ENCODE results near the gene TBX15. TPM values are rescaled to one million over a fixed set of nuclear protein-coding genes. Genes with fewer than 3 reads are reported as not detected.

Gene TBX15
- total RNA-seq, 2 experiments from 2014 or later = not detected

GRCh38 chr1:118978914-118979701, 9.0 kb downstream of the TBX15 start:
- intact Hi-C loops (cut with micrococcal nuclease) = no loop called here
- peaks cover 59% of the 10 kb centered on the region for H3K27me3 Mint-ChIP-seq
- DNase-seq (no peak), ATAC-seq (no peak)
- ChIA-PET POLR2A (no interaction called here), CTCF (no interaction called here)
- H3K27ac Mint-ChIP-seq = no peak overlapping the region
- peaks cover 15% of the 10 kb centered on the region for H3K36me3 Mint-ChIP-seq (ENCODE audit: low read depth)
- no peak overlapping the region for H3K4me3 Mint-ChIP-seq
- H3K9me3 Mint-ChIP-seq = peaks cover 11% of the 10 kb centered on the region
- H3K4me1 Mint-ChIP-seq (ENCODE audit: low read depth) = peaks cover 7% of the 10 kb centered on the region
- TF ChIP-seq, protein P1, sequence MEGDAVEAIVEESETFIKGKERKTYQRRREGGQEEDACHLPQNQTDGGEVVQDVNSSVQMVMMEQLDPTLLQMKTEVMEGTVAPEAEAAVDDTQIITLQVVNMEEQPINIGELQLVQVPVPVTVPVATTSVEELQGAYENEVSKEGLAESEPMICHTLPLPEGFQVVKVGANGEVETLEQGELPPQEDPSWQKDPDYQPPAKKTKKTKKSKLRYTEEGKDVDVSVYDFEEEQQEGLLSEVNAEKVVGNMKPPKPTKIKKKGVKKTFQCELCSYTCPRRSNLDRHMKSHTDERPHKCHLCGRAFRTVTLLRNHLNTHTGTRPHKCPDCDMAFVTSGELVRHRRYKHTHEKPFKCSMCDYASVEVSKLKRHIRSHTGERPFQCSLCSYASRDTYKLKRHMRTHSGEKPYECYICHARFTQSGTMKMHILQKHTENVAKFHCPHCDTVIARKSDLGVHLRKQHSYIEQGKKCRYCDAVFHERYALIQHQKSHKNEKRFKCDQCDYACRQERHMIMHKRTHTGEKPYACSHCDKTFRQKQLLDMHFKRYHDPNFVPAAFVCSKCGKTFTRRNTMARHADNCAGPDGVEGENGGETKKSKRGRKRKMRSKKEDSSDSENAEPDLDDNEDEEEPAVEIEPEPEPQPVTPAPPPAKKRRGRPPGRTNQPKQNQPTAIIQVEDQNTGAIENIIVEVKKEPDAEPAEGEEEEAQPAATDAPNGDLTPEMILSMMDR (IDR thresholded peaks at IDR 0.05) = no peak

- no peaks in the 10 kb centered on the region for H3K9me3 Mint-ChIP-seq
- CTCF ChIA-PET = no interaction called here
- DNase-seq = no peak
- POLR2A ChIA-PET = no interaction called here
- H3K27me3 Mint-ChIP-seq = peaks cover 44% of the 10 kb centered on the region
- intact Hi-C loops (cut with micrococcal nuclease) = no loop called here
- H3K36me3 Mint-ChIP-seq (ENCODE audit: low read depth) = no peaks in the 10 kb centered on the region
- H3K4me1 Mint-ChIP-seq (ENCODE audit: low read depth) = peaks cover 7% of the 10 kb centered on the region
- TF ChIP-seq, protein P1 (IDR thresholded peaks at IDR 0.05) = no peak
- H3K27ac Mint-ChIP-seq = no peak overlapping the region
- ATAC-seq = no peak
- H3K4me3 Mint-ChIP-seq = no peak overlapping the region
Observed at GRCh38 chr1:118977600-118977999, 10.5 kb downstream of the TBX15 start.

DNA sequence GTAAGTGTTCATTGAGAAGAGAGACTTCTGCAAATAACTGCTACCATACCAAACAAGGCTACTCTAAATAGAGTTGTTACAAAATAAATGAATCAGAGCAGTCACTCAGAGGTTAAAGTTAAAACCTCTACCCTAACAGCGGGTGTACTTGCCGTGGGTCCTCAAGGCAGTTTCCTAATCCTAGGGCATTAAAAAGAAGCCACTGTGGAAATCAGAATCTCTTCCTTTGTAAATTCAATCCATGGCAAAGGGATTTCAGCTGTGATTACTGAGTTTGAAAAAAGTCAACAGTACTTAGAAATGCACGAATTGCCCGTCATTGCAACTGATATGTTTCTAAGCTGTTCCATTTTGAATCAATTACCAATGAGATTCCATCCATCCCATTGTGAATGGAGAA, 13.5 kb downstream of the TBX15 start:
- no peak for DNase-seq
- ATAC-seq = no peak
- Mint-ChIP-seq H3K4me1 (ENCODE audit: low read depth) (peaks cover 2% of the 10 kb centered on the region), H3K36me3 (ENCODE audit: low read depth) (no peaks in the 10 kb centered on the region), H3K27me3 (peaks cover 30% of the 10 kb centered on the region), H3K9me3 (no peaks in the 10 kb centered on the region), H3K27ac (no peak overlapping the region), H3K4me3 (no peak overlapping the region)
- ChIA-PET CTCF (no interaction called here), POLR2A (no interaction called here)
- intact Hi-C loops (cut with micrococcal nuclease) = no loop called here
- TF ChIP-seq, protein P1 (IDR thresholded peaks at IDR 0.05) = no peak

DNA sequence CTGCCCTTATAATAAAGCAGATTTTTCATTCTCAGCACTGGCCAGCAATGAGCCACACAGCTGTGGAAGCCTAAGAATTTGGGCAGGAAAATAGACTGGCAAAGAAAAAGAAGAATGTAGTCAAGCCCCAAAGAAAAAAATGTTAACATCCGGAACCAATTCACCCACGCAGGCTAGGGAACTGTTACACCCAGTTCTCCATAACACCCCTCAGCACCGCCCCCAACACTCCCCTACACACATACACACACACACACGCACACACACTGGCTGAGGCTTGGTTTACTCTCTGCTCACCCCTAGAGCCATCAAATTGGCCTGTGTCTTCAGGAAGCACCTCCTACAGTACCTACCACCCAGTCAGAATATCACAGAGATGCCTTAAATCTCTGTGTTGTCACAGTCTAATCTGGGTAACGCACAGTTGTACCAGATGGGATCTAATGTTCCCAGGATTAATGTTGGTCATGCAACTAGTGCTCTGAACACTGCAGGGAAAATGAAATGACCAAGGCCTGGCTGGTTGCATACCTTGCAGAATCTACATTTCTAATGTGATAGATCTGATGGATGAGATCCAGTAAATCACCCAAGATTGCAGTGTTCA, 14.5 kb downstream of the TBX15 start:
- DNase-seq (no peak), ATAC-seq (no peak)
- CTCF ChIA-PET = no interaction called here
- H3K27ac Mint-ChIP-seq = no peak overlapping the region
- no peak overlapping the region for H3K4me3 Mint-ChIP-seq
- TF ChIP-seq, protein P1 (IDR thresholded peaks at IDR 0.05) = no peak
- intact Hi-C loops (cut with micrococcal nuclease) = no loop called here
- no peaks in the 10 kb centered on the region for H3K9me3 Mint-ChIP-seq
- no peaks in the 10 kb centered on the region for H3K36me3 Mint-ChIP-seq (ENCODE audit: low read depth)
- H3K27me3 Mint-ChIP-seq = peaks cover 24% of the 10 kb centered on the region
- H3K4me1 Mint-ChIP-seq (ENCODE audit: low read depth) = no peaks in the 10 kb centered on the region
- POLR2A ChIA-PET = no interaction called here

DNA sequence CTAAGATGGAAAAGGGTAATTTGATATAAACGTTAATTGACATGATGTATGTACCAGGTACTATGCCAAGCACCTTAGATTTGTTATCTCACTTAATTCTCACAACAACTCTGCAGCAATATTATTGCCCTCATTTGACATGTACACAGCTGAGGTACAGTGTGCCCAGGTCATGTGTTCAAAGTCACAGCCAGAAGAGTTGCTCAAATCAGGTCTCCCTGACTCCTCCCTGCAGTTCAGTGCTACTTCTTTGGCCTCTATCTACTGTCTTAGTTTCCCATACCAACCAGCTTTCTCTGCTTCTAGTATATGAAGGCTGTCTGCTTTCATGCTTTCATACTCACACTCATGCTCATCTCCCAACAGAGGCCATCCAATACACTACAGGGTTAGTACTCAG, 15.1 kb downstream of the TBX15 start:
- Mint-ChIP-seq H3K27ac (no peak overlapping the region), H3K36me3 (ENCODE audit: low read depth) (no peaks in the 10 kb centered on the region), H3K9me3 (no peaks in the 10 kb centered on the region), H3K4me3 (no peak overlapping the region), H3K4me1 (ENCODE audit: low read depth) (no peaks in the 10 kb centered on the region), H3K27me3 (peaks cover 20% of the 10 kb centered on the region)
- DNase-seq (no peak), ATAC-seq (no peak)
- intact Hi-C loops (cut with micrococcal nuclease) = no loop called here
- TF ChIP-seq, protein P1 (IDR thresholded peaks at IDR 0.05) = no peak
- ChIA-PET POLR2A (no interaction called here), CTCF (no interaction called here)

Measured in activated CD8-positive, alpha-beta T cell treated with anti-CD3 and anti-CD28 coated beads for 36 hours (primary cell).